ENCODE data around the gene ASXL1.

Gene ASXL1

GRCh38 chr20:32470940-32471339 lies 112.8 kb downstream of the ASXL1 start:
- DNase-seq = no peak
- in situ Hi-C loops (cut with MboI; ENCODE audit: low pct_unique_long_range_greater_than_20kb, low sequenced_read_pairs) = no loop called here

- no peak for DNase-seq
- in situ Hi-C loops (cut with MboI; ENCODE audit: low pct_unique_long_range_greater_than_20kb, low sequenced_read_pairs) = no loop called here
Observed at GRCh38 chr20:32472581-32473207, 114.6 kb downstream of the ASXL1 start.

GRCh38 chr20:32473231-32474008 lies 115.3 kb downstream of the ASXL1 start:
- no peak for DNase-seq
- in situ Hi-C loops (cut with MboI; ENCODE audit: low pct_unique_long_range_greater_than_20kb, low sequenced_read_pairs) = no loop called here

- in situ Hi-C loops (cut with MboI; ENCODE audit: low pct_unique_long_range_greater_than_20kb, low sequenced_read_pairs) = no loop called here
- no peak for DNase-seq
Observed at GRCh38 chr20:32474009-32474716, 116.0 kb downstream of the ASXL1 start.

GRCh38 chr20:32474717-32474966 lies 116.5 kb downstream of the ASXL1 start:
- DNase-seq = no peak
- in situ Hi-C loops (cut with MboI; ENCODE audit: low pct_unique_long_range_greater_than_20kb, low sequenced_read_pairs) = no loop called here

GRCh38 chr20:32474967-32475811 lies 117.1 kb downstream of the ASXL1 start:
- in situ Hi-C loops (cut with MboI; ENCODE audit: low pct_unique_long_range_greater_than_20kb, low sequenced_read_pairs) = no loop called here
- DNase-seq = peak; percentile 84

- in situ Hi-C loops (cut with MboI; ENCODE audit: low pct_unique_long_range_greater_than_20kb, low sequenced_read_pairs) = no loop called here
- DNase-seq = no peak
Observed at GRCh38 chr20:32476684-32477593, 118.8 kb downstream of the ASXL1 start.

- in situ Hi-C loops (cut with MboI; ENCODE audit: low pct_unique_long_range_greater_than_20kb, low sequenced_read_pairs) = no loop called here
Observed at GRCh38 chr20:32477594-32478512, 119.7 kb downstream of the ASXL1 start.

GRCh38 chr20:32478576-32478975 lies 120.4 kb downstream of the ASXL1 start:
- in situ Hi-C loops (cut with MboI; ENCODE audit: low pct_unique_long_range_greater_than_20kb, low sequenced_read_pairs) = no loop called here
- DNase-seq = no peak

More at GRCh38 chr20:32477594-32478512, 119.7 kb downstream of the ASXL1 start:
- no peak for DNase-seq

- in situ Hi-C loops (cut with MboI; ENCODE audit: low pct_unique_long_range_greater_than_20kb, low sequenced_read_pairs) = no loop called here
- no peak for DNase-seq
Observed at GRCh38 chr20:32479012-32479411, 120.9 kb downstream of the ASXL1 start.

GRCh38 chr20:32479697-32480171 lies 121.6 kb downstream of the ASXL1 start:
- peak; percentile 16 for DNase-seq
- in situ Hi-C loops (cut with MboI; ENCODE audit: low pct_unique_long_range_greater_than_20kb, low sequenced_read_pairs) = no loop called here

GRCh38 chr20:32480371-32481241 lies 122.5 kb downstream of the ASXL1 start:
- no peak for DNase-seq
- in situ Hi-C loops (cut with MboI; ENCODE audit: low pct_unique_long_range_greater_than_20kb, low sequenced_read_pairs) = no loop called here

GRCh38 chr20:32481311-32482142 lies 123.4 kb downstream of the ASXL1 start:
- in situ Hi-C loops (cut with MboI; ENCODE audit: low pct_unique_long_range_greater_than_20kb, low sequenced_read_pairs) = no loop called here
- DNase-seq = no peak

GRCh38 chr20:32482143-32482441 lies 124.0 kb downstream of the ASXL1 start:
- in situ Hi-C loops (cut with MboI; ENCODE audit: low pct_unique_long_range_greater_than_20kb, low sequenced_read_pairs) = no loop called here
- DNase-seq = no peak

GRCh38 chr20:32482442-32483261 lies 124.5 kb downstream of the ASXL1 start:
- DNase-seq = peak; percentile 60
- in situ Hi-C loops (cut with MboI; ENCODE audit: low pct_unique_long_range_greater_than_20kb, low sequenced_read_pairs) = no loop called here
